GM19238 (cell line): ENCODE measurements around the gene TLL2.

Experiments used
- DNase-seq: peaks from one replicate; pipeline ENCODE4 v3.0.0; 2011; ENCODE audit warnings: low spot score; ENCODE audit not compliant: insufficient read length

TLL2 gene

GRCh38 chr10:96463562-96463961 is 50.2 kb downstream of the TLL2 start:
- DNase-seq = no peak

GRCh38 chr10:96462606-96463151 is 51.0 kb downstream of the TLL2 start:
- no peak for DNase-seq

- no peak for DNase-seq
These were observed 53.4 kb downstream of the TLL2 start for GRCh38 chr10:96460316-96460715.

GRCh38 chr10:96457341-96457740 is 56.4 kb downstream of the TLL2 start:
- DNase-seq = no peak

GRCh38 chr10:96456296-96456840 is 57.4 kb downstream of the TLL2 start:
- DNase-seq = no peak

- DNase-seq = no peak
These were observed 59.7 kb downstream of the TLL2 start for GRCh38 chr10:96453856-96454583.

- no peak for DNase-seq
These were observed 61.1 kb downstream of the TLL2 start for GRCh38 chr10:96452494-96453153.

- DNase-seq = no peak
These were observed 63.1 kb downstream of the TLL2 start for GRCh38 chr10:96450529-96451207.

- DNase-seq = no peak
These were observed 65.2 kb downstream of the TLL2 start for GRCh38 chr10:96448558-96448957.

- DNase-seq = peak; percentile 30
These were observed 65.7 kb downstream of the TLL2 start for GRCh38 chr10:96448021-96448457.

GRCh38 chr10:96446966-96447596 is 66.6 kb downstream of the TLL2 start:
- no peak for DNase-seq

- no peak for DNase-seq
These were observed 71.6 kb downstream of the TLL2 start for GRCh38 chr10:96441987-96442643.

GRCh38 chr10:96441322-96441885 is 72.3 kb downstream of the TLL2 start:
- DNase-seq = no peak

- no peak for DNase-seq
These were observed 73.1 kb downstream of the TLL2 start for GRCh38 chr10:96440361-96441292.

GRCh38 chr10:96439725-96440124 is 74.0 kb downstream of the TLL2 start:
- DNase-seq = no peak

GRCh38 chr10:96436035-96436434 is 77.7 kb downstream of the TLL2 start:
- no peak for DNase-seq

- no peak for DNase-seq
These were observed 82.3 kb downstream of the TLL2 start for GRCh38 chr10:96431211-96431970.

- DNase-seq = no peak
These were observed 86.4 kb downstream of the TLL2 start for GRCh38 chr10:96427291-96427690.

- DNase-seq = no peak
These were observed 91.2 kb downstream of the TLL2 start for GRCh38 chr10:96422525-96422924.
